ENCODE results near the gene GSDMA.

The GSDMA gene

GRCh38 chr17:40022961-40023541 is 60.2 kb downstream of the GSDMA start:
- DNase-seq (ENCODE audit: low spot score) = no peak

- no peak for DNase-seq (ENCODE audit: low spot score)
These were observed 60.9 kb downstream of the GSDMA start for GRCh38 chr17:40023590-40024292.

- DNase-seq (ENCODE audit: low spot score) = no peak
These were observed 62.1 kb downstream of the GSDMA start for GRCh38 chr17:40024901-40025300.

GRCh38 chr17:40025559-40025958 is 62.8 kb downstream of the GSDMA start:
- DNase-seq (ENCODE audit: low spot score) = no peak

- no peak for DNase-seq (ENCODE audit: low spot score)
These were observed 63.4 kb downstream of the GSDMA start for GRCh38 chr17:40025991-40026815.

GRCh38 chr17:40026816-40027613 is 64.2 kb downstream of the GSDMA start:
- peak; percentile 86 for DNase-seq (ENCODE audit: low spot score)

All from hematopoietic multipotent progenitor cell treated with erythropoietin and hydrocortisone succinate and interleukin-3 and kit ligand, for 15 days (in vitro differentiated cells).